Esophagus squamous epithelium (tissue), 4 donors: ENCODE results near the gene CEP57L1.

Source experiments
- POLR2A ChIP-seq, 4 donors: fragments of 450-650 bp; IDR thresholded peaks; one replicate each; pipeline ENCODE4 v1.6.1; 2017; ENCODE audit warnings: antibody characterized with exemption in 4 of 4, mild to moderate bottlenecking in 4 of 4, moderate library complexity in 3 of 4
- TF ChIP-seq, protein P1 (sequence below), 6 experiments: fragments of 450-650 bp in 4 of 6; fragments of 200-600 bp in 2 of 6; sonication (generic) in 2 of 6; IDR thresholded peaks; one replicate each; pipeline ENCODE4 v1.5.1; 2016 to 2019; ENCODE audit warnings: antibody characterized with exemption in 6 of 6, mild to moderate bottlenecking in 4 of 6, moderate library complexity in 4 of 6

DNA sequence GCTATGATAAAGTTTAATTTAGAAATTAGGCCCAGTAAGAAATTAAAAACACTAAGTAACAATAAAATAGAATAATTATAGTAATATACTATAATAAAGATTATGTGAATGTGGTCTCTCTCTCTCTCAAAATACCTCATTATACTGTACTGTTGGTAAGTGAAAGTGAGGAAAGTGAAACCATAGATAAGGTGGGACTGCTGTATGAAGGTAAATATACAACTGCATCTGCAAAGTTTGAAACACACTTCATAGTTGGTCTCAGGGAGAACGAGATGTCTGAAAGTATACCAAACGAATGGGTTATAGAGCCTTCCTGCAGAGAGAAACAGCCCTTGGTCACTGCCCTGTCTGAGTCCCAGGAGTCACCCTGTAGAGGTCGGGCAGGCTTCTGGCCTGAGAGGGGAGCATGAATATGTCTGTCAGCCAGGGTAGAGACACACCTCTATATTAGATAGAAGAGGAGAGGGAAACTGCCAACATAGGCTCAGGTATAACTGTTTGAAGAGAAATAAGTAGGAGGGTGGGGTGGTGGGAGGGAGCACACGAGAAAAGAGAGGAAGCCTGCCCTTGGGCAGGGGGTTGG is 32.4 kb upstream of the CEP57L1 start:
- TF ChIP-seq, protein P1, sequence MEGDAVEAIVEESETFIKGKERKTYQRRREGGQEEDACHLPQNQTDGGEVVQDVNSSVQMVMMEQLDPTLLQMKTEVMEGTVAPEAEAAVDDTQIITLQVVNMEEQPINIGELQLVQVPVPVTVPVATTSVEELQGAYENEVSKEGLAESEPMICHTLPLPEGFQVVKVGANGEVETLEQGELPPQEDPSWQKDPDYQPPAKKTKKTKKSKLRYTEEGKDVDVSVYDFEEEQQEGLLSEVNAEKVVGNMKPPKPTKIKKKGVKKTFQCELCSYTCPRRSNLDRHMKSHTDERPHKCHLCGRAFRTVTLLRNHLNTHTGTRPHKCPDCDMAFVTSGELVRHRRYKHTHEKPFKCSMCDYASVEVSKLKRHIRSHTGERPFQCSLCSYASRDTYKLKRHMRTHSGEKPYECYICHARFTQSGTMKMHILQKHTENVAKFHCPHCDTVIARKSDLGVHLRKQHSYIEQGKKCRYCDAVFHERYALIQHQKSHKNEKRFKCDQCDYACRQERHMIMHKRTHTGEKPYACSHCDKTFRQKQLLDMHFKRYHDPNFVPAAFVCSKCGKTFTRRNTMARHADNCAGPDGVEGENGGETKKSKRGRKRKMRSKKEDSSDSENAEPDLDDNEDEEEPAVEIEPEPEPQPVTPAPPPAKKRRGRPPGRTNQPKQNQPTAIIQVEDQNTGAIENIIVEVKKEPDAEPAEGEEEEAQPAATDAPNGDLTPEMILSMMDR (IDR thresholded peaks at IDR 0.05): no peak
- no peak for TF ChIP-seq POLR2A (IDR thresholded peaks at IDR 0.05)
